Stimulated activated CD4-positive, alpha-beta T cell treated with anti-CD3 and anti-CD28 coated beads, Interleukin-12 subunit alpha, Interleukin-12 subunit beta, amount 100 ng/mL, for 48 hours (primary cell): ENCODE results near the gene TAPBP.

ENCODE experiments used
- DNase-seq, 3 donors: peaks; one replicate each; pipeline ENCODE4 v3.0.0-alpha.2; 2020; ENCODE audit warnings: low read depth in 2 of 3, low spot score in 1 of 3

TAPBP gene

DNA sequence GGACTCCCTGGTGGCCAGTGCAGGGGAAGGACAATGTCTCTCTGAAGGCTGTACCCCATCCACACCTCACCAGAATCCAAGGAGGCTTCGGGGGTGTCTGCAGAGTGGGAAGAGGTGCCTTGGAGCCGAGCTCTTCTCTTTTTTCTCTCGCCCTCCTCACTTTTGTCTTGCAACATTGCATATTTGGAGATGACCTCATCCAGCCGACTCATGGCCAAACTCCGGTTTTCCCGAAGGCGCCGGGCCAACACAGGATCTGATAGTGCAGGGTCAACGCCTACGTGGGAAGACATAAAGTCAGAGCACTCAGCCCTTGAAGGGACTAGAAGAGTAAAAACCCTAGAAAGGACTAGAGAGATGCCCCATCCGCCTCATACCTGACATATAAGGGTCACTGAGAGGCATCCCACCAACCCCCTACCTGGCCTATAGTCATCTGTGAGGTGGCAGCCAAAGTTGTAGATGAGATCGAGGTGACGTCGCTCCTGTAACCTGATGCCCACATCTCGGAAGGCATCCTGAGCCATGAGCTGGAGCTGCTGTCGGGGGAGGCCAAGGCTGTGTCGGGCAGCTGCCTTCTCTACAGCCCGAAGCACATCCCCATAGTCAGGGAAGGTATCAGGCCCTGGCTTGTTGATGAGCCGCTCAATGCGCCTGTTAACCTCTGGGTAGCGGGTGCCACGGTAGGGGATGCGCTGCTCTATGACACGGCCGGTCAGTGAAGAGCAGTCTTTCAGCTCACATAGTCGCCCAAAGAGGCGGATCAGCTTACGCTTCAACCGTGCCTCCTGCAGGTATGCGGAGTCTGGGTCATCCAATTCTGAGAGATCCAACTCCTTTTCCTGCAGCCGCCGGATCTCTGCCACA is 6.7 kb upstream of the TAPBP start:
- DNase-seq = no peak

DNA sequence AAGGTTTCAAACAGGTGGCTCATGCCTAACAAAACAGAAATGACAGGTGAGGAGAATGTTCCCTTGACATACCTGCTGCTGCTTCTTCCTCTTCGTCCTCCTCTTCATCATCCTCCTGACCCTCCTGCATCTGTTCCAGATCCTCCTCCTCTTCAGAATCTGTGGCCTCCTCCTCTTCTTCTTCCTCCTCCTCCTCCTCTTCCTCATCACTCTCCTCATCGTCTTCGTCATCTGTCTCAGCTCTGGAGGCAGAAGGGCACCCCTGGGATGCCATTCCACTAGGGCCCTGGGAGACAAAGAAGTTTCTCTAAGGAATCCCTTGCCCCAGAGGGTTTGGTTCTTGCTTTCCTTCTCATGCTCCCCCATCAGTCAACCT is 6.0 kb upstream of the TAPBP start:
- DNase-seq = no peak

DNA sequence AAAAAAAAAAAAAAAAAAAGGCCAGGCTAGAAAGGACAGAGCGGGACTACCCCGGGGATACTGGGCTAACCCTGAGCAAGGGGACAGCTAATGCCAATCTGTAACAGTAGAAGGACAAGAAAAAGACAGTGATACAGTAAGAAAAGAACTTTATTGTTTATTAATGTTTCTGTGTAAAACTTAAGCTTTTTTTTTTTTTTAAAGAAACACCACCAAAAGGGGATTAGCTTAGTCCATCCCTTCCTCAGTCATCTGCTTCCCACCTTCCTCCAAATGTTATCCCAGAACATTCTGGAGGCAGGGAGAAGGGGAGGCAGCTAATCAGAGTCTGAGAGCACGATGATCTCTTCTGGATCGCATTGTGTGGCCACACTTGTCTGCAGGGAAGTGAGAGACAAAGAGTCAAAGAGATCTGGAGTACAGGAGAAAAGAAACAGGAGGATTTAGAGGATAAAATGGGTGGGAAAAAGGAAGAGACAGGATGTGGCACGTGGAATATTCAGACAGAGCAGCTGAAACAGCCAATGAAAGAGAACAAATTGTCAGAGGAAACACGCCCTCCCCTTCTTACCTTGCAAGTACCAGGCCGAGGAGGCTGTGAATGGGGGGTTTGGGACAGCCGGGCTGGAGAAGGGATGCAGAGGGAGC is 4.7 kb upstream of the TAPBP start:
- DNase-seq = no peak

DNA sequence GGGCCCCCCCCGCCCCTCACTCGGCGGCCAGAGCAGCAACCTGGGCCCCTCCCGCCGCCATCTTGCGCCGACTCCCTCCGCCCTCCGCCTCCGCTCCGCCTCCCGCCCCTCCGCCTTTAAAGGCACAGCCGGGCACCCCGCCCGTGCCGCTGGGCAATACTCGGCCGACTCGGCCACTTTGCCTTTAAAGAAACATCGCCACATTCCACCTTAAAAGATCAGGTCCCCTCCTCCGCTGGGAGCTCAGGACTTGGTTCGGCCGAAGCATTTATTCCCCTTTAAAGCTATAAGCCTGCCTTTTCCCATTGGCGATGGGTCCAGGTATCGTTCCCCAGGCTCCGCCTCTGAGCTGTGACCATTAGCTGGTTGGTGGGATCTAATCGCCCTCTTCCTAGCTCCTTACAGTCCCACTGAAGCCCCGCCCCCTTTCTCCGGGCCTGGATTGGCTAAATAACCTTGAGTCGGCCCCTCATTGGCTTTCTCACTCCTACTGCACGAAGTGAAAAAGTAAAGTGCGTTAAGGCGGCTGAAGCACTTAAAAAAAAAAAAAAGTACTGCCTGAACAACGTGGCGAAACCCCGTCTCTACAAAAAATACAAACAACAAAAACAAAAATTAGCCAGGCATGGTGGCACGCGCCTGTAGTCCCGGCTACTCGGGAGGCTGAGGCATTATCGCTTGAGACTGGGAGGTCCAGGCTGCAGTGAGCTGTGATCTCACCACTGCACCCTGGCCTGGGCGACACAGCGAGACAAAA is 4.0 kb upstream of the TAPBP start, which contains the start of gene ZBTB22:
TSS of gene ZBTB22 (minus strand) at position 76 of the 757 bp plus-strand sequence. CDS start 828 bp downstream, outside the sequence.
- peak; percentile 92 to 97 (median 95) for DNase-seq

DNA sequence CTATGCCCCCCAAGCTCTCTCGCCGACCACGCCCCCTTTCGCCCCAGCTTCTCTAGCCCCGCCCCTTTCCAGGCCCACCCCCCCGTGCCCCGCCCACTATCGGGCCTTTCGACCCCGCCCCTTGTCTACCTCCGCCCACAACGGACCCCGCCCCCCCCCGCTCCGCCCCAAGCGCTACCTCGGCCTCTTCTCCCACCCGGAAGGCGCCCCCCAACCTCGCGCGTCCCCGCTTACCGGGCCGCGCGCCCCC is 3.5 kb upstream of the TAPBP start:
- no peak for DNase-seq

DNA sequence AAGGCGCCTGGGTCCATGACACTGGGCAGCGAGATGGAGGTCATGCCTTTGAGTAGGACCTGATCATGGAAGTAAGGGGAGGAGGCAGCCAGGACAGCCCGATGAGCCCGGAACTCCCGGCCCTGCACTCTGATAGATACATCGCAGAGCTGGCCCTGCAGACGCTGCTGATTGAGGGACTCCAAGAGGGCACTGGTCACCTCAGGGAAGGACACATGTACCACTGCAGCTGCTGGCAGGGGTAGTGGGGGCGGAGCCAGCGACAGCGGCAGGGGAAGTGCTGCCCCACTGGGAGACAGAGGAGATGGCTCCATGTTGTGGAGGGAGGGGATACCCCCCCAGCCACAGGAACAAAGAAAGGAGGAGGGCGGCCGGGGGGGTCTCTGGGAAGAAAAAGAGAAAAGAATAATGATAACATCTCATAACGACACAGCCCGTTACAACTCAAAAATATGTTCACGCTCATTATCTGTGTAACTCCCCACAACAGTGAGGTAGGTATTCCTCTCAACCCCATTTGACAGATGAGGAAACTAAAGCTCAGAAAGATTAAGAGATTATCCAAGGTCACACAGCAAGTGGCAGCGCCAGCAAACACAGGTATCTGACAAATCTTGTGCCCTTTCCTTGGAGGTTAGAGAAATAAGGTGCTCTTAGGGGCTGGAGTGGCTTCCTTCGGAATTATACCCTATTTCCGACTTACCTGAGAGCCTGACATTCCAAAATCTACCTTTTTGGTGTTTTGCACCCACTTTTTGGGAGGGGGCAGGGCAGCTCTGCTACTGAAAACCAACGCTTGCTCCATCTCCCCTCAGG is 2.9 kb upstream of the TAPBP start:
- DNase-seq = no peak

DNA sequence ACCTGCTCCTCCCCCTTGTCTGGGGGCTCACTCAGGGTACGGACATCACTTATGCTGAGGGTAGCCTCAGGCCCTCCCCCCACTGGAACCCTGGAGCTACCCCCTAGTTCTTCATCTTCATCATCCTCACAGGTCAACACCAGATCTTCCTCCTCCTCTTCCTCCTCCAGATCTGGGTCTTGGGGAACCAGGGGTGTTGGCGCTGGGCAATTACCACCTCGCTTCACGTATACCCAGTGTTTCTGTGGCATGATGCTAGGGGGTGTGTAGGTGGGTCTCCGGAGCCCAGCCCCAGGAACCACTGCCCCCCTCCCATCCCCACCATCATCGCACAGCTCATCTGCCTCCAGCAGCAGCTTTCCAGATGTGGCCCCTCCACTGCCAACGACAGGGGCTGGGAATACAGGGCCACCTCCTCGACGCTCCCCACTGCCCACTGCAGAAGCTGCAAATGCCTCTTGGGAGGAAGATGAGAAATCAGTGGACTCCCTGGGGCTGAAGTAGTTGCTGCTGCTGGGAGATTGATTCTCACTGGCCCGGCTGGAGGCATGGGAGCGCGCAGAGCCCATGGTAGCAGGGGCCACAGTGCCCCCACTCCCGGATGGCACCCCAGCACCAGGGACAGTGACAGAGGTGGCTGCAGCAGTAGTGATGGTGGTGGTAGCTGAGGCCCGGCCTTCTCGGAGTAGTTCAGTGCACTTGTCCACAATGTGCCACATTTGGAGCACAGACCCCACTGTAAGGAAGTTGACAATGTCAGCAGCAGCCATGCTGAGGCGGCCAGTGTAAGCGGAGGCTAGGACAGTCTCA is 2.1 kb upstream of the TAPBP start:
- no peak for DNase-seq

DNA sequence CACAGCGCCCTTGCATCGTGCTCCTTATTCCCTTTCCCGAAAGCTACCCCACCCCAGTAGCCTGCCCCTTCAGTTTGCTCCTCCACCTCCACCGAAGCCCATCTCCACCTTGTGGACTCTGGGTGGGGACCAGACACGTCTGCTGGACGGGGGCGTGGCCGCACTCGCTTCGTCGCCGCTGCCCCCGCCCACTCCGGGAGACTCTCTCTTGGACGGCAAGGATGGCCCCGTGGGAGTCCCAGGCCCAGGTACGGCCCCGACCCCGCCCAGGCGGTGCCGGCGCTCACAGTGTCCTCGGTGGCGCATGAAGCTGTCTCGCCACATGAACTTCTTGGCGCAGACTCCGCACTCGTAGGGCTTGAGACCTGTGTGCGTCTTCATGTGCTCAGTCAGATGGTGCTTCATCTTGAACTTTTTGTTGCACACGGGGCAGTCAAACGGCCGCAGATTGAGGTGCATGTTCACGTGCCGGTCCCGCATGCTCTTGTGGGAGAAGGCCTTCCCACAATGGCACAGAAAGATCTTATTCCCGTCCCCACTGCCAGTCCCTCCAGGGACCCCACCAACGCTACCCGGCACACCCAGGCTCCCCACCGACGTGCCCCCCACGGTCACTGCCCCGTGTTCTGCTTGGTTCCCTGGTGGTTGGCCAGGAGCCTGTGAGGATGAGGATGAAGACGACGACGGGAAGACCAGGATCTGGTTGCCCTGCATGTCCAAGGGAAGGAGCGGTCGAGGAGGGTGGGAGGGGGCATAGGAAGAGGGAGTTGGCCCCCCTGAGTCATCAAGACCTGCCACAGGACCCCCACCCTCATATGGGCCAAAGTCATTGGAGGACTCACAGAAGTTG is 1.3 kb upstream of the TAPBP start:
- no peak for DNase-seq

DNA sequence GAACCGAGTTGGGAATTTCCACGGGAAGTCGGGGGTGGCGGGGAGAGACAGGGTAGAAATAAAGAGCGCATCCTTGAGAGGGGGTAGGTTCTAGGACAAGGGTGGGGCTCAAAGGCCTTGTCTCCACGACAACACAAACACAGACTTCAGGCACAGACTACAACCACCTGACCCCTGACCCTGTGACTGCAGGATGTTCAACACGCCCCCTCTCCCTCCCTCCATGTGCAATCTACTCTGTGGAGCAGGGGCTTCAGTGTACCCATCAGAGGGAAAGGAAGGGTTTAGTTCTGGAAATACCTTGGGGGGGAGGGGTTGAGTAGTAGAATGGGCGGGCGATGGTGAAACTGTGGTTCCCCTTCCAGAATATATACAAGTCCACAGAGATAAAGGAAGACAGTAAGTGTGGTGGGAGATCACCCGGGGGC is 651 bp upstream of the TAPBP start:
- peak; percentile 52 to 55 (median 52) for DNase-seq

DNA sequence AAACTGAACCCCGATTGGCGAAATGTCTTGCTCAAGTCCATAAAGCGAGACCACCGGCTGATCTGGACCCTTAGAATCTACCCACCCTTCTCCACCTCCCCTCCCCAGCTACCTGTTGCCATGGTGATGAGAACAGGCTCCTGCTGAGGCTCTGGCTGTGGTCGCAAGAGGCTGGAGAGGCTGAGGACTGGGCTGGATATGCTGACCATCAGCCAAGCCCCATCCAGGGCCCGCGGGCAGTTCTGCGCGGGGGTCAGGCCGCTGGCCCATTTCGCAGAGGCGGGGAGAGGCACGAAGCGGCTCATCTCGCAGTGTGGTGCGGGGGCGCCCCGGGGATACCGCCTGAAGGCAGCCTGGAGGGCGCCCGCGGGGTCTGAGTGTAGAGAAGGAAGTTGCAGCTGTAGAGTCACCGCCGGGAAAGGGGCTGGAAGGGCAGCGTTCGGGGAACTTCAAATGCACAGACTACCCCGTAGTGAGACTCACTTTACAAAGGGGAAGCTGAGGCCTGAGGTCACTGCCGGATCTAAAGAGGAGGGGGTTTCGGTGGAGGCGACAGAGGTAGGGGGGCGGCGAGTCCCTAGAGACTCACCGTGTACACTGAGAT is 671 bp downstream of the TAPBP start:
- DNase-seq = no peak

DNA sequence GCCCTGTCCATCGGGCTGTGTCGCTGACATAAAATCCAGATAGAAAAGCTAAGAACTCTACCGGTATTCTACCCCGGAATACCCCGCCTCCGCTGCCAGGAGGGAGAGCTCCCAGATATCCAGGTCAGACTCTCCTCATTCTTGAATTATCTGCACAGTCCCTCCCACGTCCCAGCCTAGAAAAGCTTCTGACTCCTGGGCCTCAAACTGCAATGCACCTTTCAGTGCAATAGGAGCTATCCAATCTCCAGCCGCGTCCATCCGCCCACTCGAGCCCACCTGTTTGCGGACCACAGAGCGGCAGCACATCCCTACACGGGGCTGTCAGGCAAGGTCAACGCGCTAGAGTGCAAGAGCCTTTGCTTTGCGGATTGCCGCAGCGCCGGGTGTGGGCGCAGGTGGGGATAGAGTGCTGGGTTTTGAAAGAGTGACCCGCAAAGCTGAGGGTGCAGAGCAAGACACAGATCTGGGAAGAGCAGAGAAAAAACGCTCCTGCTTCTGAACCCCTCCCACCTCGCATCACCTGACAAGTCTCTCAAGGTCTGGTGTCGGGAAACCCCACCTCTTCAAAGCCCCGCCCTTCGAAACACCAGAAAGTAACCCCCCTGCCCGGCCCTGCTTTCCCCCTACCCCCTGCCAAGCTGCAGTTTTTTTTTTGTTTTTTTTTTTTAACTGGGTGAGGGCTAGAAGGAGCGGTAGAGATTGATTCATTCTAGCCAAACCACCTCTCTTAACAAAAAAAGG is 1.3 kb downstream of the TAPBP start:
- DNase-seq = peak in 2 of 3 donors; percentile 55 to 68

DNA sequence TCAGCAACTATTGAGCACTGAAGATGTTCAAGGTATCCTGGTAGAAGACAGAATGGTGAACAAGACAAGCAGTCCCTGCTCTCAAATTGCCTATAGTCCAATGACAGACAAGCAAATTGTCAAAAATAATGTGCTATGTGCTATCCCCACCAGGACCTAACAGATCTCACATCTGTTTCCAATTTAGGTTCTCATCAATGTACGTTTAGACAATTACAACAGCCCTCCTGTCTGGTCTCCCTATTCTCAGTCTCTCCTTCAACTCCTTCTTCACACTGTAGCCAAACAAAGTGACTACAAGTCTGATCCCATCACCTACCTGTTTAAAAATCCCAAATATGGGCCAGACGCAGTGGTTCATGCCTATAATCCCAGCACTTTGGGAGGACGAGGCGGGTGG is 7.5 kb downstream of the TAPBP start:
- DNase-seq = no peak

DNA sequence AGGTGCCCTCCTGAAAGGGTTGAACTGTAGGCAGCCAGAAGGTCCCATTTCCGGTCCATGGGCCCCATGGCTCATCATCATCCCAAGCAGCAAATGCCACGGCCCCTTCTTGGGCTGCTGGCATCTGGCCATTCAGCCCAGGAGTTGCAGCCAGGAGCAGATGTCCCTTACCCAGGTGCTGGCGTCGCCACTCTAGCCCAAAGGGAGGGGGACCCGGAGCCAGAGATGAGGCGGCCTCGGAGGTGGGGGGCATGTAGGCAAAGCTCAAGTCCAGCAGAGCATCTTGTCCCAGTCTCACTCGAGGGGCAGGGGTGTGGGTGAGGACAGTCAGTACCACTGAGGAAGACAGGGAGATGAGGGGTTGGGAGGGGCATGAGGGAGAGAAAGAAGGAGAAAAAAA is 8.8 kb downstream of the TAPBP start:
- no peak for DNase-seq

DNA sequence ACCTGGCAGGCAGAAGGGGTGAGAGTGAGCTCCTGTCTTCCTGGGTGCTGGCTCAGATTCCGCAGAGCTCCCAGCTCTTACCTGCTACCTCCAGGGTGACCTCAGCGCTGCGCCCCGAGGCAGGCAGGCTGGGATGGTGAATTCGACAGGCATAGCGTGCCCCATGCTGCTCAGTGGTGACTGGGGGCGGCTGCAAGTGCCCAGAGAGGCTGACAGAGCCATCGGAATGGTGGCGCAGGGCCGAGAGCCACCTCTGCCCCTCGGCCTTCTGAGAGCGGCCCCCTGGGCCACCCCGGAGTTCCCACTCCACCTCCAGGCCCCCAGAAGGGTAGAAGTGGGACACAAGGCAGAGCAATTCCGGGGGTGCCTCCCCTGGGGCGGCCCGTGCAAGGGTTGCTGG is 9.7 kb downstream of the TAPBP start:
- no peak for DNase-seq

DNA sequence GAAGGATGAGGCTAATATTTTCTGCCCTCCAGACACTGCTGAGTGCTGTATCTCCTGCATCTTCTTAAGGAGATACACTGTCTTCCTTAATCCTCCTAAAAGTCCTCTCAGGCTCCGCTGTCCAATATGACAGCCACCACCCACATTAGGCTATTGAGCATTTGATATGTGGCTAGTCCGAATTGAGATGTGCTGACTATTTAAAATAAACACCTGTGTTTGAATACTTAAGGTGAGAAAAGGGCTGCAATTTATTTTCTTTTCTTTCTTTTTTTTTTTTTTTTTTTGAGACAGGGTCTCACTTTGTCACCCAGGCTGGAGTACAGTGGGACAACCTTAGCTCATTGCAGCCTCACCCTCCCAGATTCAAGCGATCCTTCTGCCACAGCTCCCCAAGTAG is 12.0 kb downstream of the TAPBP start:
- no peak for DNase-seq

DNA sequence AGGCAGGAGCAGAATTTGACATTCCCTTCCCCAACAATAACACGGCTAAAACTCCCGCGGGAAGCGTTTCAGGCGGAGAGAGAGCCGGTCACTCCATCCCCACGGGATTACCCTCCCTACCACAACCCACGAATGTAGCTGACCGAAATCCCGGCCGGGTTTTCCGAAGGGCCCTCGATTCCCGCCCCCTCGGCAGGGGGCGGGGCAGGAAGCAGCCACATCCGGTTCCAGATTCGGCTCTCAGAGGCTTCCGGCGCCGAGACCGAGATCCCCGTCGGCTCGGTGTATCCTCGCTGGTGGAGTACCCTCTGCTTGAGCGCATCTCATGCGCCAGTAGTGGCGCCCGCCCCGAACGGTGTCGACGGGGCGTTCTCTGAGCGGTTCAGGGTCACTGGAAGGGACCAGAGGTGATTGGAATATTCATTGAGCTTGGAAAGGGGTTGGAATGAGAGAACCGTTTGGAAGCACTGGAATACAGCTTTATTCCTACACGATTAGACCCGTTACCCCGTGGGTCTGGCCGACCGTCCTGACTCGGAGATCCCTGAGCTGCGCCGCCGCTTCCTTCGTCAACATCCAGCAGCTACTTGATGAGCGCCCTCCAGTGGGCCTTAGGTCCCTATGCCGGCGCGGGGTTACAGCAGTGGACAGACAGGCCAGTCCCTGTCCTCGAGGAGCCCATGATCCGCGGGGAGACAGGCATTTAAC is 14.5 kb downstream of the TAPBP start:
- DNase-seq = peak; percentile 88 to 92 (median 90)

DNA sequence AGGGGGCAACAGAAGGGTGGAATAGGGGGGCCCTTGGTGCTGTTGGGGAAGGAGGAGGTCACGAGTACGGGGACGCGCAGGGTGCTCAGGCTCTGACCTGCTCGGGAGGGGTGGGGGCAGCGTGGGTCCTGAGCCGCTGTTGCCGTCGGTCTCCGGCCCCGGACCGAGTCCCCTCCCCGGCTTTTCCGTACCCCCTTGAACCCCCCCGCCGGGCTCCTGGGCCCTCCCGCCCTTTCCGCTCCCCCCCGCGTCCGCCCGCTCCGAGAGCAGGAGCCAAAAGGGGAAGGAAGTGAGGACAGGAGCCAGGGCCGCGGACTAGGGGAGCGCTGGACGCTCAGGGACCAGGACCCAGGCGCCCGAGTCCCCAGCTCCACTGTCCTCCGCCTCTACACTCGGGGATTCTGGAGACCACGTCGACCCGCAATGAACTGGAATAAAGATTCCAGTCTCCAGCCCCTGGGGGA is 15.1 kb downstream of the TAPBP start, which contains the start of gene RGL2:
TSS of gene RGL2 (minus strand) at position 170 of the 464 bp plus-strand sequence. CDS start 332 bp downstream, outside the sequence.
- peak in 1 of 3 donors; percentile 49 for DNase-seq
